Vagina (tissue), 2 donors: Measurements from ENCODE around the gene PLA2G10. TPM values are rescaled to one million over a fixed set of nuclear protein-coding genes. Genes with fewer than 3 reads are reported as not detected.
"Not testable (repeated sequence)": the region's sequence is repeated elsewhere in the genome, so short reads cannot be mapped to it uniquely, and the experiment has no call there.

Experiments used
- DNase-seq, 2 donors: peaks; one replicate each; pipeline ENCODE4 v3.0.0-alpha.2; 2017; ENCODE audit errors: extremely low spot score in 2 of 2
- H3K27ac ChIP-seq: fragments of 200-600 bp; sonication (generic); one replicate; pipeline ENCODE4 v1.5.1; 2019
- H3K27me3 ChIP-seq: fragments of 200-600 bp; sonication (generic); one replicate; pipeline ENCODE4 v1.5.1; 2019
- H3K36me3 ChIP-seq, 2 donors: fragments of 200-600 bp; sonication (generic); one replicate each; pipeline ENCODE4 v1.5.1; 2017 to 2019
- H3K4me1 ChIP-seq: fragments of 200-600 bp; sonication (generic); one replicate; pipeline ENCODE4 v1.5.1; 2019
- H3K4me3 ChIP-seq, 2 donors: fragments of 200-600 bp; sonication (generic); 1 replicate in 1 of 2; 2 replicates in 1 of 2; pipeline ENCODE4 v1.5.1; 2016 to 2019
- H3K9me3 ChIP-seq: fragments of 200-600 bp; sonication (generic); one replicate; pipeline ENCODE4 v1.5.1; 2019
- POLR2A ChIP-seq, 2 donors: fragments of 450-650 bp; IDR thresholded peaks; one replicate each; pipeline ENCODE4 v1.6.1; 2017; ENCODE audit warnings: antibody characterized with exemption in 2 of 2, mild to moderate bottlenecking in 2 of 2, moderate library complexity in 2 of 2
- POLR2AphosphoS5 ChIP-seq, 2 donors: sonication (generic); formaldehyde crosslinking; IDR thresholded peaks; one replicate each; pipeline ENCODE4 v1.9.0; 2017; ENCODE audit warnings: antibody characterized with exemption in 2 of 2, mild to moderate bottlenecking in 2 of 2, low read depth in 1 of 2; ENCODE audit not compliant: insufficient read depth in 1 of 2
- intact Hi-C: fragments of 100-400 bp; cut with DNase I; formaldehyde crosslinking; loops from one replicate; pipeline ENCODE4 v1.15.1; 2023
- total RNA-seq: library from RNA; depleted of rRNA; stranded (reverse); fragments of >200 nt; gene quantifications from one replicate; pipeline ENCODE4 v1.2.3, GENCODE V29; 2016
- TF ChIP-seq, protein P1 (sequence below), 3 experiments: fragments of 450-650 bp in 2 of 3; fragments of 200-600 bp in 1 of 3; sonication (generic) in 1 of 3; IDR thresholded peaks; one replicate each; pipeline ENCODE4 v1.5.1; 2017 to 2019; ENCODE audit warnings: antibody characterized with exemption in 3 of 3, mild to moderate bottlenecking in 2 of 3, moderate library complexity in 2 of 3

The PLA2G10 gene
- total RNA-seq, 1 donor from 2014 or later, result not detected

- TF ChIP-seq POLR2AphosphoS5 (IDR thresholded peaks at IDR 0.05; ENCODE audit: insufficient read depth in 1 of 2, low read depth in 1 of 2) (no peak), POLR2A (IDR thresholded peaks at IDR 0.05) (no peak)
- TF ChIP-seq, protein P1, sequence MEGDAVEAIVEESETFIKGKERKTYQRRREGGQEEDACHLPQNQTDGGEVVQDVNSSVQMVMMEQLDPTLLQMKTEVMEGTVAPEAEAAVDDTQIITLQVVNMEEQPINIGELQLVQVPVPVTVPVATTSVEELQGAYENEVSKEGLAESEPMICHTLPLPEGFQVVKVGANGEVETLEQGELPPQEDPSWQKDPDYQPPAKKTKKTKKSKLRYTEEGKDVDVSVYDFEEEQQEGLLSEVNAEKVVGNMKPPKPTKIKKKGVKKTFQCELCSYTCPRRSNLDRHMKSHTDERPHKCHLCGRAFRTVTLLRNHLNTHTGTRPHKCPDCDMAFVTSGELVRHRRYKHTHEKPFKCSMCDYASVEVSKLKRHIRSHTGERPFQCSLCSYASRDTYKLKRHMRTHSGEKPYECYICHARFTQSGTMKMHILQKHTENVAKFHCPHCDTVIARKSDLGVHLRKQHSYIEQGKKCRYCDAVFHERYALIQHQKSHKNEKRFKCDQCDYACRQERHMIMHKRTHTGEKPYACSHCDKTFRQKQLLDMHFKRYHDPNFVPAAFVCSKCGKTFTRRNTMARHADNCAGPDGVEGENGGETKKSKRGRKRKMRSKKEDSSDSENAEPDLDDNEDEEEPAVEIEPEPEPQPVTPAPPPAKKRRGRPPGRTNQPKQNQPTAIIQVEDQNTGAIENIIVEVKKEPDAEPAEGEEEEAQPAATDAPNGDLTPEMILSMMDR (IDR thresholded peaks at IDR 0.05), result no peak
- no peaks in the 10 kb centered on the region for H3K9me3 ChIP-seq
- H3K27ac ChIP-seq, result no peak overlapping the region
- intact Hi-C loops, result no loop called here
- peak overlapping the region; percentile 66 to 90 for H3K4me3 ChIP-seq
- H3K36me3 ChIP-seq, result peaks cover 0 to 7% of the 10 kb centered on the region in 2 donors
- DNase-seq, result no peak
- peaks cover 59% of the 10 kb centered on the region for H3K4me1 ChIP-seq
- no peaks in the 10 kb centered on the region for H3K27me3 ChIP-seq
Observed at GRCh38 chr16:14634389-14634725, 59.8 kb downstream of the PLA2G10 start.

- H3K27me3 ChIP-seq, result no peaks in the 10 kb centered on the region
- peak within 1 kb of the TSS; percentile 66 to 90 for H3K4me3 ChIP-seq
- no peaks in the 10 kb centered on the region for H3K9me3 ChIP-seq
- peak; percentile 99 for TF ChIP-seq POLR2AphosphoS5 (IDR thresholded peaks at IDR 0.05; ENCODE audit: insufficient read depth in 1 of 2, low read depth in 1 of 2)
- TF ChIP-seq, protein P1 (IDR thresholded peaks at IDR 0.05), result no peak
- peak; percentile 50 to 96 for TF ChIP-seq POLR2A (IDR thresholded peaks at IDR 0.05)
- intact Hi-C loops, result no loop called here
- H3K27ac ChIP-seq, result peak within 1 kb of the TSS; percentile 82
- H3K36me3 ChIP-seq, result peaks cover 0 to 2% of the 10 kb centered on the region in 2 donors
- DNase-seq, result peak in 1 of 2 donors; percentile 99
- H3K4me1 ChIP-seq, result peaks cover 73% of the 10 kb centered on the region
Observed at GRCh38 chr16:14632693-14633569, 61.2 kb downstream of the PLA2G10 start, which contains the start of gene BFAR. Gene BFAR (plus strand): TSS chr16:14632951. CDS start chr16:14644347, 11,396 bp downstream.

- H3K9me3 ChIP-seq, intact Hi-C loops, H3K27me3 ChIP-seq, DNase-seq: not testable (repeated sequence)
- Histone ChIP-seq H3K27ac (peak overlapping the region; percentile 95), H3K4me1 (peaks cover 61% of the 10 kb centered on the region), H3K36me3 (peaks cover 0 to 21% of the 10 kb centered on the region in 2 donors), H3K4me3 (peak overlapping the region; percentile 86 to 97)
Observed at GRCh38 chr16:14630620-14631330, 63.3 kb downstream of the PLA2G10 start.

DNA sequence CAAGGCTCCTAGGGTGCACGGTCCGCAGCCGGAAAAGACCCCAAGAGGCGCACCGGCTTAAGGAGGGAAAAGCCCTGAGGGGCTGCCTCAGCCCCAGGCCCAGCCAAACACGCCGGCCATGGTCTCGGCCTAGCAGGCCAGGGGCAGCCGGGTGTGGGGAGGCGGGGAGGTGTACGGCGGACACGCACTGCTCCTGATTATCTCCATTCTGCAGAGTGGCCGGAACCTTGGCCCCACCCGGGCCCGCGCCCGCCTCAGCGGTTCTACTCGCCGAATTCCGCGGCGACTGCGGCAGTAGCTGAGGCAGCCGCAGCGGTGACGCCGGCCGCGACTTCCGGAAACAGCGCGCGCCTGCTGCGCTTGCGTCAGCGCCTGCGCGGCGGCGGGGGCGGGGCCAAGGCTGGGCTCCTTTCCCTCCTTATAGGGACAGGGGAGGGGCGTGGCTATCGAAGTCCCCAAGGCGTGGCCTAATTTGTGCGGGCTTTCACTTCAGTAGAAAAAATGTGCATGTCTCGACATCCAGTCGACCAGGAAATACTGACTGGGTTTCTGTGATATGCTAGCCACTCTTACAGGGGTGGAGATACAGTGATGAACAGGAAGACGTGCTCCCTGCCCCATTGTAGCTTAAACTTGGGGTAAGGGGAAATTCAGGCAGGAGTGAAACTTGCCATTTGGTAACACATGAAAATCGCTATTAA, 64.0 kb downstream of the PLA2G10 start, which contains the start of gene PARN:
Gene PARN (minus strand): TSS at position 342 of the 701 bp plus-strand sequence. CDS start 135 bp downstream, at position 207.
- intact Hi-C loops, result no loop called here
- Histone ChIP-seq H3K4me1 (peaks cover 54% of the 10 kb centered on the region), H3K27ac (peak within 1 kb of the TSS; percentile 95), H3K9me3 (no peaks in the 10 kb centered on the region), H3K27me3 (no peaks in the 10 kb centered on the region), H3K4me3 (peak within 1 kb of the TSS; percentile 86 to 97), H3K36me3 (peaks cover 0 to 27% of the 10 kb centered on the region in 2 donors)
- TF ChIP-seq POLR2AphosphoS5 (IDR thresholded peaks at IDR 0.05; ENCODE audit: insufficient read depth in 1 of 2, low read depth in 1 of 2) (peak; percentile 79 to 92), POLR2A (IDR thresholded peaks at IDR 0.05) (peak in 1 of 2 donors; percentile 86)
- TF ChIP-seq, protein P1 (IDR thresholded peaks at IDR 0.05), result no peak
- DNase-seq, result peak in 1 of 2 donors; percentile 94

DNA sequence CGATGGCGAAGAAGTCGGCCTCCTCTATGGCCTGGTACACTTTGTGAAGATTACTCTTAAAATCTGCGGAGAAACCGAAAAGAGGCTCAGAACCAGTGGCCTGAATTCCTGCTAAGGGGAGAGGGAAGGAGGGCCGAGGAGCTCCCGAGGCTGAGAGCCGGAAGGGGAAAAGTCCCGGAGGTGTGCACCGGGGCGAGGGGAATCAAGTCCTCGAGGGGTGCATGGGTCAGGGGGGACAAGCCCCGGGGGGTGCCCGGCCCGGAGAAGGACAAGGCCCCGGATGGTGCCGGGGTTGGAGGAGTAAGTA, 64.5 kb downstream of the PLA2G10 start:
- no peaks in the 10 kb centered on the region for H3K27me3 ChIP-seq
- peaks cover 0 to 32% of the 10 kb centered on the region in 2 donors for H3K36me3 ChIP-seq
- H3K4me1 ChIP-seq, result peaks cover 49% of the 10 kb centered on the region
- H3K9me3 ChIP-seq, result no peaks in the 10 kb centered on the region
- DNase-seq, result no peak
- H3K4me3 ChIP-seq, result peak overlapping the region; percentile 86 to 97
- TF ChIP-seq, protein P1 (IDR thresholded peaks at IDR 0.05), result no peak
- TF ChIP-seq POLR2AphosphoS5 (IDR thresholded peaks at IDR 0.05; ENCODE audit: insufficient read depth in 1 of 2, low read depth in 1 of 2) (no peak), POLR2A (IDR thresholded peaks at IDR 0.05) (no peak)
- intact Hi-C loops, result no loop called here
- peak overlapping the region; percentile 95 for H3K27ac ChIP-seq
